HG03558 (cell line): ENCODE measurements around the gene RAPGEF4.

Experiments used
- ATAC-seq: cut with Tn5 transposase; IDR thresholded peaks from one replicate; pipeline ENCODE4 v1.9.1; 2021; ENCODE audit warnings: moderate number of reproducible peaks; ENCODE audit not compliant: unreplicated experiment; ENCODE audit errors: extremely low read depth

RAPGEF4 gene

DNA sequence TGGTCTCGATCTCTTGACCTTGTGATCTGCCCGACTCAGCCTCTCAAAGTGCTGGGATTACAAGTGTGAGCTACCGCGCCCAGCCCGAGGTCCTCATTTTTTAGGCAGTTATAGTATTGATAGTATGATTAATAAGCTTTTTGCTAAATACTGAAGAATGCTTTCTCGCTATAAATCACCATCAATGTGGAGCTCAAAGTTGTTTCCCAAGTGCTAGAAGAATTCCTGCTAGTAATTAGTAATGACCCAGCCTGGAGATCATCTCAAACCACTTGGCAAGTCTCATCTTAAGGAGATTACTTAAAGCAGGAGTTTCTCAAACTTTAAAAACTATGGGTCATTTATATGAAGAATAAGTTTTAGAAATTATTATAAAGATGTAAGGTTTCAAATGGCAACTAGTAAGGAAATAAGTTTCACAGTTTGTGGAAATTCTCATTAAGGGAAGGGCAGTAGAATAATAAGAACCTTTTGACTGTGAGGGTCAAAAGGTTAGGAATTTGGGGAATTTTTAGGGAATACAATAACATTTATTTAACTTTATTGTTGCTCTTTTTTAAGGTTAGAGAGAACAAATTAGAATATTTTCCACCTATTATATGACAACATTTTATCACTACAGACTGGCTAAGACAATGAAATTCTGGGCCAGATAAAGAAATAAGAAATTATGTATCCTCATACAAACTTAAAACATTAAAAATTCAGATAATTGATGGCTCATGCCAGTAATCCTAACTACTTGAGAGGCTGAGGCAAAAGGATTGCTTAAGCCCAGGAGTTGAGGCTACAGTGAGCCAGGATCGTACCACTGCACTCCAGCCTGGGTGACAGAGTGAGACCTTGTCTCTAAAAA lies 191.4 kb downstream of the RAPGEF4 start:
- no peak for ATAC-seq

- no peak for ATAC-seq
These were observed 192.2 kb downstream of the RAPGEF4 start for GRCh38 chr2:172927641-172928357.

DNA sequence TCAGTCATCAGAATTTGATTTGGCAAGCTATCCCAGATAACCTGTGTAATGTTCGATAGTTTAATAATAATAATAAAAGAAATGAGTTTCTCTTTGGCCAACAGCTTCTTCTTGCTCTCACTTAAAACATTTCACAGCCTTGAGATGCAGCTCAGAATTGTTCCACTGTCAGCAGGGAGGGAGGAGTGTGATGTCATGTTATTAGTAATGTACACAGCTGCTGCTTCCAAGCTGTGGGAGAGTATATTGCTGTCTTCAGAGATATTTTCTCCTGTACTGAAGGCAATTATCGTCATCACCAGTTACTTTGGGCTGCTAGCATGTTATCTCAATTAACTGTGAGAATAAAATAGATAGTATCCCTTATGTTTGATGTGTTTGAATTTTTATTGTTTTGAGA lies 193.1 kb downstream of the RAPGEF4 start:
- no peak for ATAC-seq

DNA sequence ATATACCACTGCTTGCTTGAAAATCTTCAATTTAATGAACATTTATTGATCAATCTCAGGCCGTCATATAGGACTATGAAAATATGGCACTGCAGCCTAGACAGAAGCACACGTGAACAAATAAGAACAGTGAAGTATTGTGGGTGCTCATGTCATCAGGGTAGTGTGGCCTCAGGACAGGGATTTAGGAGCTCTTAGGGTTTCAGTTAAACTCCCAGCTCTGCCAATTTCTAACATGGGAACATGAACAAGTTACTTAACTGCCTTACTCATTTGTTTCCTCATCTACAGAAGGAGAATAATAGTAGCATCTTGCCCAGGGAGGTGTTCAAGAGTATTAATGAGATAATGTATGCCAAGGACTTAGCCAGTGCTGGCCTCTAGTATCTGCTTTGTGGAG lies 194.0 kb downstream of the RAPGEF4 start:
- no peak for ATAC-seq

DNA sequence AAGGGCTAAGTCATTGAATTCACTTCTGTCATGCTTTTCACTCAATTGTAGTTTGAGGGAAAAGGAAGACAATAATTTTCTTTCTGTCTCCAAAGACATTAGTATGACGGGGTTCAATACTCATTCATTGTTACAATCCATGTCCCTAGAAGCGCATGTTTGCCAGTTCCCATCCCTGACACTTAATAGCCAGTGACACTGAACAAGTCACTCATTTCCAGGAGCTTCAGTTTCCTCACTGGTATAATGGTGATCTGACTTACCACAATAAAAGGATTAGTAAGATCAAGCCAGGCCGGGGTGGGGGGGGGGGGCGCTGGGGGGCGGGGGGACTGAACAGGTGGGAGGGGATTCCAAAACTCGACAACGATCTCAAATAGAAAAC lies 195.2 kb downstream of the RAPGEF4 start:
- ATAC-seq, result no peak

GRCh38 chr2:172931256-172931894 lies 195.7 kb downstream of the RAPGEF4 start:
- no peak for ATAC-seq

GRCh38 chr2:172931918-172932520 lies 196.4 kb downstream of the RAPGEF4 start:
- no peak for ATAC-seq

DNA sequence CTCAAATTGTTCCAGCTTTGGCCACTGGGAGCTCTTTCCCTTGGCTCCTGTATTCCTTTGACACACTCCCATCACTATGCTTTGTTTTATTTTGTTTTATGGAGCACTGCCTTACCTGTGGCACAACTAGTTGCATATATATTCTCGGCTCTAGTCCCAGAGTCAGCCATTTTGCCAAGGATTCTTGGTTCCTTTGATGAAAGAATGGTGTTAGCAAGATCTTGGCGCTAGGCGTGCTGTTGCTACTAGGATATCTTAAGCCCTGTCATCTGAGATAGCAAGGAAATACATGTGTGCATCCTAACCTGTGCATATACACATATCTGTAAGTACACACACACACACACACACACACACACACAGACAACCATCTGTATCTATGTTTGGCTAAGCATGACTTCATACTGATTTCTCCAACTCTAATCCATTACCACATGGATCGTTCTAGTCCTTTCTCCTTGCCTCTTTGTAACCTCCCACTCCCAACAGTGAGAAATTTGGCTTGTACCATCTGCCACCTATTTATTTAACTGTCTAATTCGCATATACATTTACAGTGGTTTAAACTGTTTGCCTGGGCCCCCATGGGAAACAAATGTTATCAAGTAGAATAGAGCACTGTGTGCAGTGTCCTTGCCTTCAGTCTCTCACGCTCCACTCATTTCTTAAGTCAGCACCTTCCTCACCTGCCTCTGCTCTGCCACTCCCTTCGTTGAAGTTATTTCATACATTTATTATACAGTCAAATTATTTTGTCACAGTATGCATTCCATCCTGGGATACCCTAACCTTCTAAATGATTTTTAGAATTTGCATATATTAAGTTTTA lies 202.5 kb downstream of the RAPGEF4 start:
- no peak for ATAC-seq

DNA sequence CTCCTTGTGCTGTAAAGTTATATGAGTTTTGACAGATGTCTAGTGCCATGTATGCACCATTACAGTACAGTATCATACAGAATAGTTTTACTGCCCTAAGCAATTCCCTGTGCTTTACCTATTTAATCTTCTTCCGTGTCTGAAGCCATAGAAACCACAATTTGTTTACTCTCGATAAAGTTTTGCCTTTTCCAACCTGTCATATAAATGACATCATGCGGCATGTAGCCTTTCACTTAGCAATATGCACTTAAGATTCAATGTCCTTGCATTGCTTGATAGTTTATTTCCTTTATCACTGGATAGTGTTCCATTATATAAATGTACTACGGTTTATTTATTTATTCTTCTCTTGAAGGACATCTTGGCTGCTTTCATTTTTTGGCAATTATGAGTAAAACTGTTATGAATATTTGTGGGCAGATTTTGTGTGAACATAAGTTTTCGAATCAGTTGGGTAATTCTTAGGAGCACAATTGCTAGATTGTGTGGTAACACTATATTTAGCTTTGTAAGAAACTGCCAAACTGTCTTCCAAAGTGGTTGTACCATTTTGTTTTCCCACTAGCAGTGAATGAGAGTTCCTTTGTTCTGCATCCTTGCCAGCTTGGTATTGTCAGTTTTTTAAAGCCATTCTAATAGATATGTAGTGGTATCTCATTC lies 203.2 kb downstream of the RAPGEF4 start:
- ATAC-seq, result no peak

DNA sequence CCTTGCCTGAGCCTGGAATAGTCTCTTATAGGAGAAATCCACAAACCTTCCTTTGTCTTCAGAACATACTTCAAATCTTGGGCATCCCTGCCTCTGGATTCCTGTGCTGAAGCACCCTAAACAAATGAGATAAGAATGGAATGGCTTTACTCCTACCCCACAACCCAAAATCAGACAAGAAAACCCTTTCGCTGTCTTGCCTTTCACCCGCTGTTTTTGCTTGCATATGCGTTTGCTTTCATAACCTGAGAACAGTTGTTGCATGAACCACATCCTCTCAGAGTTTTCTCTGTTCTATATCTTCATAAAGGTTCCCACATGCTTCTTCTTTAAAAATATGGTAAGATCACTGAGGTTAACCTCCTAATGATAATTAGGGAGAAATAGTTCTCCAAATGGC lies 207.9 kb downstream of the RAPGEF4 start:
- ATAC-seq, result no peak

DNA sequence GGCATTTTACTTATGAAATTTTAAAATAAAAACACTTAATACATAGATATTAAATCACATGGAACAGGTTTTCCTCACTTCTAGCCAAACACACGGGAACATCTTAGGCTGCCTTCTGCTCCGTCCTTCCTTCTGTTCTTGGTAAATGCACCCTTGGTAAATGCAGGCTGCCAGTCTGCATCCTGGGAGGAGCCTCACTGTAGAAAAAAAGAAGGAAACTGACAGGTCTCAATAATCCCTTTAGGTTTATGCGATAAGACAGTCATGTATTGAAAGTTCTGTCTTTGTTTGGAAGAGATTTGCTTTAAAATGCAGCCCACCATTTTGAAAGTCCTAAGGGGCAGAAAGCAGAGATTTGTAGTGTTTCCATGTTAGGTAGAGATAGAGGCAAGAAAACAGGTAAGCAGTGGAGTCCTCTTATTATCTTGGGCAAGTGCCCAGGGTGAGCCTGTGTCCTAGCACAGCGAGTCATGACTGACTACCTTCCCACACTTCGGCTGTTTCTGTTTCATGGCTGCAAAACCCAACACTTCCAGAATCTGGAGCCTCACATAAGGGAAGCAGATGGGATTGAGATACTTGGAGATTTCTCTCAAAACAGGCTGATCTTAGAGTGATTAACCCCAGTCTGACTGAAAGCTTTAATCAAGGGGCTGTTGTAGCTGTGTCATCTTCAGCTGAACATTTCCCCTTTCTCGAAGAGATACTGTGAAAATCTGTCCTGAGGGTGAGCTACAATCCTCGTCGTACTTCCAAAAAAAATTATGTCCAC lies 208.6 kb downstream of the RAPGEF4 start:
- ATAC-seq, result no peak

DNA sequence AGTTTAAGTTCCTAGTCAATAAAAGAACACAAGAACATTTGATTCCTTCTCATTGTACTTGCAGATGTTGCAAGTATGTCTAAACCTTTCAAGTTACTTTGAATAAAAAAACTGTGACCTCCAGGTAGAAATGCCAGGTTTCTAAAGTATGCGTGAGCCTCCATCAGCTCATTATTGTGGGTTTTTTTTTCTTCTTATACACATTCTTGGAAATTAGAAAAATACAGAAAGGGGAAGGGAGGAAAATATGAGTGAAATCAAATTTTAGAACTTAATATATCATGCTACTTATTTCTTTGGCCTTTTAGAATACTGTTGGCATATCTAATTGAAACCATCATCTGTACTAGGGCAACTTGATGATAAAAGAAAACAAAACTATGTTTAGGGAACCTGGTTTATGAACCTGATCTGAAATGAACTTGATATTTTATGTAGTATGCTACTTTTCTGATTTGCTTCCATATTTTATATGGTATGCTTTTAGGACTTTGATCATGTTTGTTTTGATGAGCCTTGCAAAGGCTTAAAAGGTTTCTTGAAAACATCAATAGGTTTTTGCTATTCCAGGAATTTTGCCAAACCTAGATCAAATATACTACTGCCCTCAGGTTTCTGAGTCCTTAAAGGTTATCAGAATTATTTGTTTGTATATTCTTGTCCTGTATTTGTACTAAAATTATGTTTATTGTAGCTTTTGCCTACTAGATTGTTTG lies 209.3 kb downstream of the RAPGEF4 start:
- no peak for ATAC-seq

DNA sequence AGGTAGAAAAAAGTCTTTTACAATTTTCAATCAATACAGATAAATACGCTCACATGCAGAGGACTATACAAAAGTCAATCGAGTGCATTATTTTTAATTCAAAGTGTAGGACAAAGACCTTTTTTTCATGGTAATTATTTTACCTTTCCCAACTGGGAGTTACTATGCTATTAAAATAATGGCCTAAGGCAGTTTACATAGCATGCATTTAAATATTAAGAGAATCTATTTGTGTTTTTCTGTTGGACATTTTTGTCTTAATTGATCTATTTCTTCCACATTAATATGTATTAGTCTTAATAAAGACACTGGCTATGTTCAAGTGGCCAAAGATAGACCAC lies 209.8 kb downstream of the RAPGEF4 start:
- ATAC-seq, result no peak

DNA sequence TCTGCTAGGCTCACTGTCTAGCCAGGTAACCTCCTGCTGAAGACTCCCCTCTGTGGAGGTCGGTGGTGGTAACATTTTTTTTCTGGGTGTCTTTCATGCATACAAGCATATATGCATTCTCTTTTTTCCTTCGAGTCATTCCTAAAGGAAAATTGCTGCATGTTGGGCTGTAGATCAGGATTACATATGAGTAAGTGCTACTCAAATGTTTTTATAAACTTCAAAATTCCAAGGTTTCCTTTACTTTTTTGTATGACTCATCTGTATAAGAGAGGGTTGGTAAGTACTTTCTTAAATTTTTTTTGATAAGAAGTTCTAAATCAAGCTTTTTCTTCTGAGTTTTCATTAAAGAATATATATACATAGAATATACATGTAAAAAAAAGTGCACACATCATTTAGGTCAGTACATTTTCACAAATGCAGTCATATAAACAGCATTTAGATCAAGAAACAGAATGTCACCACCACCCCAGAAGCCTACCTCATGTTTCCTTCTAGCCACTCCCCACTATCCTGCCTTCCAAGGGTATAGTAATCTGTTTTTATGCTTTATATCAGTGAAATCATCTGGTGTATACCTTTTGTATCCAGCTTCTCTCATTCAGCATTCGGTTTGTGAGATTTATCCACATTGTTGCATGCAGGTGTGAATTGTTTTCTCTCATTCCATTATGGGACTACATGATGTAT lies 212.0 kb downstream of the RAPGEF4 start:
- no peak for ATAC-seq

GRCh38 chr2:172949522-172949921 lies 213.9 kb downstream of the RAPGEF4 start:
- ATAC-seq, result no peak

GRCh38 chr2:172950565-172950964 lies 214.9 kb downstream of the RAPGEF4 start:
- no peak for ATAC-seq

GRCh38 chr2:172951554-172951953 lies 215.9 kb downstream of the RAPGEF4 start:
- no peak for ATAC-seq

- ATAC-seq, result no peak
These were observed 217.8 kb downstream of the RAPGEF4 start for GRCh38 chr2:172953411-172953810.
